Measurements from ENCODE around the gene TTLL9.

Gene TTLL9

DNA sequence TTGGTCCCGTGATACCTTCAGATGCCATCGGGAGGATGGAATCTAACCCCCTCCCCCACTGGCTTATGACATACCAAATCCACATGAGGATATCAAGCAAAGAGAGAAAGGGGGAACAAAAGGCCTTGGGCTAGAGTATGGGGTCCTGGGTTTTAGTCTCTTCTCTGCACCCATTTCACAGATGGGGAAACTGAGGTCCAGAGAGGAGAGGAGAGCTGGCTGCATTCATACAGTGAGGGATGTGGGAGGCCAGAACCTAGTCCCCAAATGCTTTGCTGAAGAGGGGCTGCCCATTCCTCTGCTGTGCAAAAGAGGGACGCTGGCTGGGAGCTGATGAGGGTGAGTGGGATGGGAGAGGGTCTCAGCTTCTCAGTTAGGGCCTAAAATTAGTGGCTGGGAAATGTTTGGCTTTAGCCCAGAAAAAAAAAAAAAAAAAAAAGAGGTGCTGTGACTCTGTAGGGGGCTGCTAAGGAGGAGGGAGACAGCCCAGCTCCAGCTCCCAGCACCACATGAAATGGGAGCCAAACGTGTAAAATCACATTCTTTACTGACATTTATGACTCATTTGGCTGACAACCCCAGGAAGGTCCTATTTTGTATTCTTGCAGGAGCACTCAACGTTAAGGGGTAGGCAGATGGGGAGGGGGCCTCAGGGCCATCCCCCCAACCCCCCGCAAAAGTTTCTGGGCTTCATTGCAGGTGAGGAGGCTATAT lies 109.4 kb downstream of the TTLL9 start:
- DNase-seq (ENCODE audit: insufficient read length, low spot score) (no peak), FAIRE-seq (no peak)
- TF ChIP-seq POU2F2 (IDR thresholded peaks at IDR 0.05; ENCODE audit: low read depth, low read length): no peak

DNA sequence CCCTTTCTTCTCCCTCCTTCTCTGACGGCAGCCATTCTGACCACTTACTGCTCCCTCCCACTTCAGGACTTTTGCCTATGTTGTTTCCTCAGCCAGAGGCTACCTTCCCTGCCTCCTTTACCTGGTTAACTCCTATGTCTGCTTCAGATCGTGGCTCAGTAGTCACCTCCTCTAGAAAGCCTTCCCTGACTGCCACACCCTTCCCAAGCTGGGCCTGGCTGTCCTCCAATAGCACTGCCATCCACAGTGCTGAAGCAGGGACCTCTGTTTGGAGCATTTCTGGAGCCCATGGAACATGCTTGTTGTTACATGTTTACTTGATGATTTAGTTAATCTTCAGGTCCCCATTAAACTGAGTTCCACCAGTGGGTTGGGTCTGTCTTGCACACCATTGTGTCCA lies 111.3 kb downstream of the TTLL9 start:
- TF ChIP-seq POLR2AphosphoS5 (IDR thresholded peaks at IDR 0.05; ENCODE audit: low read depth, low read length) (no peak), PAX5 (IDR thresholded peaks at IDR 0.05; ENCODE audit: insufficient read depth, low read length, severe bottlenecking) (no peak), TAF1 (IDR thresholded peaks at IDR 0.05; ENCODE audit: low read depth, low read length) (no peak), SPI1 (IDR thresholded peaks at IDR 0.05; ENCODE audit: low read depth, low read length) (no peak), POU2F2 (IDR thresholded peaks at IDR 0.05; ENCODE audit: low read depth, low read length) (no peak), POLR2A (IDR thresholded peaks at IDR 0.05; ENCODE audit: low read depth, low read length) (no peak)
- FAIRE-seq (no peak), DNase-seq (ENCODE audit: insufficient read length, low spot score) (no peak)

DNA sequence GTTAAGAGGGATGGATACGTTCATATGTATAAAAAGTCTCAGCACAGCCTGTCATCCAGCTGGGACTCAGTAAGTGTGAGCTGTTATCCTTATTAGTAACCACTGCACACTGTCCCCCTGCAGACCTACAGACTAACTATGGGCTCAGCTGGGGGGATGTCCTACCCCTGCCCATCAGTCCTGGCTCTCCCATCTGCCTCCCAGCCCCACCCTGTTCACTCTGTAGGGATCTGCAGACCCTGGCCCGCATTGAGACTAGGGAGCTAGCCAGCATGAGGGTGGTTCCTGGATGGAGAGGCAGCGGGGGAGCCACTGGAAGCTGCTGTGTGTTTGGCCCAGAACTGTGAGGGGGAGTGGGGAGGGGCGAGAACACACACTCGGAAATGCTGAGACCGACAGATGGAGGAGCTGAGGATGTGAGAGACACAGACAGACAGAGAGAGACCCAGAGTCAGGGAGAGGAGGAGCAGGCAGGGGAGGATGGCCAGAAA lies 114.6 kb downstream of the TTLL9 start:
- DNase-seq (ENCODE audit: insufficient read length, low spot score) (no peak), FAIRE-seq (no peak)
- TF ChIP-seq SPI1 (IDR thresholded peaks at IDR 0.05; ENCODE audit: low read depth, low read length) (no peak), PAX5 (IDR thresholded peaks at IDR 0.05; ENCODE audit: insufficient read depth, low read length, severe bottlenecking) (no peak), TAF1 (IDR thresholded peaks at IDR 0.05; ENCODE audit: low read depth, low read length) (no peak), POLR2A (IDR thresholded peaks at IDR 0.05; ENCODE audit: low read depth, low read length) (no peak), POU2F2 (IDR thresholded peaks at IDR 0.05; ENCODE audit: low read depth, low read length) (no peak), POLR2AphosphoS5 (IDR thresholded peaks at IDR 0.05; ENCODE audit: low read depth, low read length) (no peak)

DNA sequence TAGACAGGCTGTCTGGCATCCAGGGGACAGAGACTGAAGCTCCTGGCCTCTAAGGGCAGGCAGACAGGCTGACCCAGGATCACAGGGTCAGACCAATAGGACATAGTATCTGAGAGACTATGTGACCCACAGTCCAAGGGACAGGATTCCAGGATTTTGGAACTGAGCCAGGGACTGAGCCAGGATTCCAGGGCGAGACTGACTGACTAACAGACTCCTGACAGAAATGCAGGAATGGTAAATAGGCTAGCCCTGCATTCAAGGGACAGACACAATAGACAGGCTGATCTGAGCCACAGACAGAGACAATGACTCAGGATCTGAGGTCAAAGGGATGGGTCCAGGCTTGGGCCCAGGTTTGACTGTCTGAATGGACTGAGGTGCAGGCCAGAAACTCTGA lies 117.3 kb downstream of the TTLL9 start:
- TF ChIP-seq PAX5 (IDR thresholded peaks at IDR 0.05; ENCODE audit: insufficient read depth, low read length, severe bottlenecking) (no peak), POLR2AphosphoS5 (IDR thresholded peaks at IDR 0.05; ENCODE audit: low read depth, low read length) (no peak), POU2F2 (IDR thresholded peaks at IDR 0.05; ENCODE audit: low read depth, low read length) (no peak), SPI1 (IDR thresholded peaks at IDR 0.05; ENCODE audit: low read depth, low read length) (no peak), TAF1 (IDR thresholded peaks at IDR 0.05; ENCODE audit: low read depth, low read length) (no peak), POLR2A (IDR thresholded peaks at IDR 0.05; ENCODE audit: low read depth, low read length) (no peak)
- DNase-seq (ENCODE audit: insufficient read length, low spot score) (no peak), FAIRE-seq (no peak)

DNA sequence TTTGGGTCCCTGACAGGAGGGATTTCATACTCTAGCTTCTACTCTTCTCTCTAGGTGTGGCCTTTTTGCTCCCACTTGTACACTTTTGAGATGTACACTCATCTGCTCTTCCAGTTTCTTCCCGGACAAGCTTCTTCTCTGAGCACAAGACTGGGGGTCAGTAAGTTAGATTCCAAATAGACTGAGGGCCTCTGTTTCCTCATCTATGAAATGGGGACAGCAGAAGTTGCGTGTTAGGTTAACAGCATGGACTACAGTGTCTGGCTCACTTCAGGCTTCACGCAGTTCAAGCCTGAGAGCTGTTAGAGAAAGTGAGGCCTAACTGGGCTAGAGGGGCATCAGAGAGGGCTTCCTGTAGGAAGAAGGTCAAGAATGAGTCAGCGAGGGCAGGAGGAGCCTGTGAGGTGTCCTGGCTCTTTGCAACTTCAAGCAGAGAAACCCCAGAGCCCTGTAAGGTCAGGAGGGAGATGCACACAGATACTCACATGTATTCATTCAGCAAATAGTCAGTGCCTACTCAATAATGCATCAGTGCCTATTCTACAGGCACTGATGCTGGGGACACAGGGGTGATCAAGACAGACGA lies 118.1 kb downstream of the TTLL9 start:
- TF ChIP-seq SPI1 (IDR thresholded peaks at IDR 0.05; ENCODE audit: low read depth, low read length) (no peak), POLR2AphosphoS5 (IDR thresholded peaks at IDR 0.05; ENCODE audit: low read depth, low read length) (no peak), POLR2A (IDR thresholded peaks at IDR 0.05; ENCODE audit: low read depth, low read length) (no peak), TAF1 (IDR thresholded peaks at IDR 0.05; ENCODE audit: low read depth, low read length) (no peak), PAX5 (IDR thresholded peaks at IDR 0.05; ENCODE audit: insufficient read depth, low read length, severe bottlenecking) (no peak), POU2F2 (IDR thresholded peaks at IDR 0.05; ENCODE audit: low read depth, low read length) (no peak)
- FAIRE-seq: no peak
- DNase-seq (ENCODE audit: insufficient read length, low spot score): no peak

DNA sequence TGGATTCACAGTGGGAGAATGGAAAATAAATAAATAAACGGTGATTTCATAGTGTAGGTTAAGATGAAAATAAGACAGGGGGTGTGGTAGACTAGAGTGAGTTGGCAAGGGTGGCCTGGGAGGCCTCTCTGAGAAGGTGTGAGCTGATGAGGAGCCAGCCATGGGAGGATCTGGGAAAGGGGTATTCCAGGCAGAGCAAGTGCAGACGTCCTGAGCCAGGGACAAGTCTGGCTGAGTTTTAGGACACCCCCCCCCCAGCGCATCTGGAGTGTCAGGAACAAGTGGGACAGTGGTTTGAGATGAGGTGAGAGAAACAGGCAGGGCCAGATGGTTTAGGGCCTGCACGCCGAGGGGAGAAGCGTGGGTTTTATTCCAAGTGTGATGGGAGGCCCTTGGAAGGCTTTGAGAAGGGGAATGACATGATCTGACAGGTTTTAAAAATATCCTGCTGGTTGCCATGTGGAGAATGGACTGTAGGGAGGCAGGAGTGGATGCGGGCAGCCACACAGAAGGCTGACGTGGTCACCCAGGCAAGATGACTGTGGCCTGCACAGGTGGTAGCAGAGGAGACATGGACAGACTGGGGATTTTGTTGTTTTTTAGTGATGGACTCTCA lies 118.7 kb downstream of the TTLL9 start:
- FAIRE-seq (no peak), DNase-seq (ENCODE audit: insufficient read length, low spot score) (no peak)
- TF ChIP-seq TAF1 (IDR thresholded peaks at IDR 0.05; ENCODE audit: low read depth, low read length) (no peak), POLR2A (IDR thresholded peaks at IDR 0.05; ENCODE audit: low read depth, low read length) (no peak), POLR2AphosphoS5 (IDR thresholded peaks at IDR 0.05; ENCODE audit: low read depth, low read length) (no peak), PAX5 (IDR thresholded peaks at IDR 0.05; ENCODE audit: insufficient read depth, low read length, severe bottlenecking) (no peak), SPI1 (IDR thresholded peaks at IDR 0.05; ENCODE audit: low read depth, low read length) (no peak), POU2F2 (IDR thresholded peaks at IDR 0.05; ENCODE audit: low read depth, low read length) (no peak)

DNA sequence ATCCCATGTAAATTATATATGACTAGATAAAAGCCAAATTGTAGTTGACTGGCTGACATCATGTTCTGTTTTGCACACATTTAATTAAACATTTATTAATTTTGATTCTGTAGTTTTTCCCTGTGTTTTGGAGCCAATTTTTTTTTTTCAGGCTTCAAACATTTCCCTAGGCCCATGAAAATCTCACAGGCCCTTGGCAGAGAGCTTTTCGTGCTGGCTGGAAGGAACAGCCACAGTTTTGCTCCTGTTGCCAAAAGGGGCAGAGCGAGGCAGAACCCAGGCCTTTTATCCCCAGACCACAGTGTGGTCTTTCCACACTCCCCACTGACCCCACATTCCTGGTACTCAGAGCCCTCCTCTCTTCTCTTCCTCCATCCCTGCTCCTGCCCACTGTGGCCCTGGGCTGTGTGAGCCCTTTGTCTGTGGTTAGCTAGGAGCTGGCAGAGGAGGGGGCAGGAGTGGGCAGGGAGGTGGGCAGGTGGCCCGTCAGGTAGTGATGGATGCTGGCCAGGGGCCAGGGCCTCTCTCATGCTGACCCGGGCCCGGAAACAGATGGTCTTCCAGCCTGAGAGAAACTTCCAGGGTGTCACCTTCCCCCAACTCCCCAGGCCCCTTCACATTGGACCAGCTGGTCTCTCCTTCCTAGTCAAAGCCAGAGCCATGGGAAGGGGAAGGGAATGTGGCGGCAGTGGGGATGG lies 120.4 kb downstream of the TTLL9 start:
- no peak for DNase-seq (ENCODE audit: insufficient read length, low spot score)
- FAIRE-seq: no peak
- TF ChIP-seq TAF1 (IDR thresholded peaks at IDR 0.05; ENCODE audit: low read depth, low read length): no peak

DNA sequence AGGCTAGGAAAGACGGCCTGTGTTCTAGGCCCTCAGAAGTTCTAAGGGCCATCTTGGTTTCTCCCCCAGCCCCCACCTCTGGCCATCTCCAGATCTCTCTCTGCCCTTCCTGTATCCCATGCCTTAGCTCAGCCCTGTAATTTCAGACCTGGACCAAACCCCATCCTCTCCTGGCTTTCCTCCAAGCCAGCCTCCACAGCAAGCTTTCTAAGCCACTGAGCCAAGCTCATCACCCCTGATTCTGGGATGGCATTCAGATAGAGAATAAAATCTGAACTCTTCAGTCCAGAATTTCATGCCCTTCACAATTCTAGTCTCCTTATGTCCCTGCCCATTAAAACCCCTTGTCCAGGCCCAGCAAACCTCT lies 120.9 kb downstream of the TTLL9 start:
- DNase-seq (ENCODE audit: insufficient read length, low spot score) (no peak), FAIRE-seq (no peak)

DNA sequence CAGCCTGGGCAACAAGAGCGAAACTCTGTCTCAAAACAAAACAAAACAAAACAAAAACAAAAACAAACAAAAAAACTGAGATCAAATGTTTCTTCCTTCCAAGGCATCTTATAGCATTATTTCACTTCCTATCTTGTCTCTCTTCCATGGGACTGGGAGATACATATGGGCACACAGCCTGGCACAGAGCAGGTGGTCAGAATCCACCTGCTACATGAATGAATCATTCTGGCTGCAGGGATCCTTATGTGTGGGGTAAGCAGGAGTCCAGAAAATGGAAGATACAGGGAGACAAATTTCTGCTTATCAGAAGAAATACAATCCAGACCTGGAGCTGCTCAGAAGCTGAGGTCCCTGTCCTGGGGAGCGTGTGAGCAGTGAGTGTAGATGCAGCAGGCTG lies 121.7 kb downstream of the TTLL9 start:
- no peak for TF ChIP-seq POU2F2 (IDR thresholded peaks at IDR 0.05; ENCODE audit: low read depth, low read length)
- FAIRE-seq (no peak), DNase-seq (ENCODE audit: insufficient read length, low spot score) (no peak)

More for the DNA sequence above, 120.9 kb downstream of the TTLL9 start:
- TF ChIP-seq POLR2AphosphoS5 (IDR thresholded peaks at IDR 0.05; ENCODE audit: low read depth, low read length) (no peak), POU2F2 (IDR thresholded peaks at IDR 0.05; ENCODE audit: low read depth, low read length) (no peak), PAX5 (IDR thresholded peaks at IDR 0.05; ENCODE audit: insufficient read depth, low read length, severe bottlenecking) (no peak), POLR2A (IDR thresholded peaks at IDR 0.05; ENCODE audit: low read depth, low read length) (no peak), SPI1 (IDR thresholded peaks at IDR 0.05; ENCODE audit: low read depth, low read length) (no peak), TAF1 (IDR thresholded peaks at IDR 0.05; ENCODE audit: low read depth, low read length) (no peak)
